Caco-2 (cell line): ENCODE measurements around the gene SMC4. TPM values are rescaled to one million over a fixed set of nuclear protein-coding genes. Genes with fewer than 3 reads are reported as not detected.

Source experiments
- BruUV-seq: library from RNA; stranded (reverse); fragments of 400-500 nt; replicated peaks from 2 replicates; lab custom pipeline; 2021; lab: Mats Ljungman, UMichigan
- CTCF ChIA-PET: fragments of 300-600 bp; sonication (Branson Sonifier 250); formaldehyde crosslinking; loops from one replicate; lab custom pipeline; 2022; ENCODE audit warnings: antibody characterized with exemption; lab: Charles Lee
- POLR2A ChIA-PET: fragments of 300-600 bp; sonication (Branson Sonifier 250); formaldehyde crosslinking; loops from one replicate; lab custom pipeline; 2022; ENCODE audit warnings: antibody characterized with exemption; lab: Charles Lee
- DNase-seq, 2 experiments: peaks; one replicate each; pipeline versions ENCODE4 v3.0.0 to v3.0.0-alpha.2; 2020 to 2022
- H3K27me3 ChIP-seq: replicated peaks from 2 replicates; pipeline ENCODE4 v1.6.0; 2011; ENCODE audit warnings: low read length; ENCODE audit not compliant: control insufficient read depth, insufficient read depth
- H3K36me3 ChIP-seq: 2 replicates; pipeline ENCODE4 v1.5.1; 2011; ENCODE audit warnings: low read length; ENCODE audit not compliant: control insufficient read depth, insufficient read depth
- H3K4me1 ChIP-seq: fragments of 250-450 bp; sonication (Bioruptor Pico); 2 replicates; pipeline ENCODE4 v1.5.1; 2020; ENCODE audit warnings: mild to moderate bottlenecking
- H3K4me3 ChIP-seq: 2 replicates; pipeline ENCODE4 v1.5.1; 2011; ENCODE audit warnings: low read depth, mild to moderate bottlenecking, control low read depth, low read length
- H3K9me3 ChIP-seq: fragments of 250-450 bp; sonication (Bioruptor Pico); 2 replicates; pipeline ENCODE4 v1.5.1; 2020; ENCODE audit warnings: mild to moderate bottlenecking, moderate library complexity
- H3K27ac Mint-ChIP-seq: one replicate; pipeline ENCODE4 v1.8.0; 2022; ENCODE audit warnings: mixed read lengths; ENCODE audit not compliant: unreplicated experiment
- H3K27me3 Mint-ChIP-seq: one replicate; pipeline ENCODE4 v1.8.0; 2022; ENCODE audit warnings: mixed read lengths; ENCODE audit not compliant: insufficient read depth, unreplicated experiment
- H3K36me3 Mint-ChIP-seq: one replicate; pipeline ENCODE4 v1.8.0; 2022; ENCODE audit warnings: mild to moderate bottlenecking, mixed read lengths; ENCODE audit not compliant: insufficient read depth, unreplicated experiment
- H3K4me1 Mint-ChIP-seq: one replicate; pipeline ENCODE4 v1.8.0; 2022; ENCODE audit warnings: low read depth, mixed read lengths; ENCODE audit not compliant: unreplicated experiment
- H3K4me3 Mint-ChIP-seq: one replicate; pipeline ENCODE4 v1.8.0; 2022; ENCODE audit warnings: mild to moderate bottlenecking, moderate library complexity, mixed read lengths; ENCODE audit not compliant: unreplicated experiment
- H3K9me3 Mint-ChIP-seq: one replicate; pipeline ENCODE4 v1.8.0; 2022; ENCODE audit warnings: mixed read lengths; ENCODE audit not compliant: unreplicated experiment
- CTCF ChIP-seq, 2 experiments: fragments of 200-600 bp in 1 of 2; IDR thresholded peaks; 1 replicate in 1 of 2; 2 replicates in 1 of 2; pipeline versions ENCODE4 v1.5.1 to v1.8.0; 2011 to 2022; ENCODE audit warnings: antibody characterized with exemption in 1 of 2, control low read depth in 1 of 2, inconsistent platforms in 1 of 2, low read depth in 1 of 2, low read length in 1 of 2, mild to moderate bottlenecking in 1 of 2, moderate library complexity in 1 of 2; ENCODE audit not compliant: insufficient read depth in 1 of 2, severe bottlenecking in 1 of 2, unreplicated experiment in 1 of 2
- intact Hi-C: fragments of 100-400 bp; cut with micrococcal nuclease; formaldehyde crosslinking; loops from one replicate; pipeline ENCODE4 v1.10.0; 2022; ENCODE audit not compliant: unreplicated experiment
- total RNA-seq: library from RNA; stranded (reverse); gene quantifications from 2 replicates; pipeline ENCODE4 v1.2.3, GENCODE V29; 2022

SMC4 gene
- total RNA-seq, 1 experiment from 2014 or later: 133 TPM

DNA sequence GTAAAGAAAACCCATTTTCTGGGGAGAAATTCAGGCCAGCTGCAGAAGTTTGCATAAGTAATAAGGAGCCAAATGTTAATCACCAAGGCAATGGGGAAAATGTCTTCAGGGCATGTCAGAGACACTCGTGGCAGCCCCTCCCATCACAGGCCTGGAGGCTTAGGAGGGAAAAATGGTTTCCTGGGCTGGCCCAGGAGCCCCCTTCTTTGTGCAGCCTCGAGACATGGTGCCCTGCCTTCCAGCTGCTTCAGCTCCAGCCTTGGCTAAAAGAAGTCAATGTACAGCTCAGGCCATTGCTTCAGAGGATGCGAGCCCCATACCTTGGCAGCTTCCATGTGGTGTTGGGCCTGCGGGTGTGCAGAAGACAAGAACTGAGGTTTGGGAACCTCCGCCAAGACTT, 70.7 kb downstream of the SMC4 start:
- ChIA-PET CTCF (no interaction called here), POLR2A (no interaction called here)
- peaks cover 3% of the 10 kb centered on the region for H3K27me3 Mint-ChIP-seq

DNA sequence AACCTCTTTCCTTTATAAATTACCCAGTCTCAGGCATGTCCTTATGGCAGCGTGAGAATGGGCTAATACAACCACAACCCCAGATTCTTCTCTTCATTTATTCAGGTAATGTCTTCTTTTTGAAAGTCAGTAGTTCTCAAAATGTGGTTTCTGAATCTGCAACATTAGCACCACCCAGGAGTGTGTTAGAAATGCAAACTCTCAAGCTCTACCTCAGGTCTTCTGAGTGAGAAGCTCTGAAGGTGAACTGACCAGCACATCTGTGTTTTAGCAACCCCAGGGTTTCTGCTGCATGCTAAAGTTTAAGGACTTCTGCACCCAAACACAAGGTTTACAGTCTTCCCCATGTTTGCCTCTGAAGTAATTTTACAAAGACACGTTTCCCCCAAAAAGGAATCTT, 72.4 kb downstream of the SMC4 start:
- H3K4me1 ChIP-seq: no peaks in the 10 kb centered on the region
- Mint-ChIP-seq H3K4me3 (no peak overlapping the region), H3K27me3 (peaks cover 3% of the 10 kb centered on the region), H3K9me3 (peaks cover 16% of the 10 kb centered on the region), H3K4me1 (no peaks in the 10 kb centered on the region), H3K27ac (no peak overlapping the region), H3K36me3 (no peaks in the 10 kb centered on the region)
- intact Hi-C loops: no loop called here
- no peak for DNase-seq
- no peaks in the 10 kb centered on the region for H3K27me3 ChIP-seq
- BruUV-seq: no TSS peak
- ChIA-PET CTCF (no interaction called here), POLR2A (no interaction called here)
- no peak overlapping the region for H3K4me3 ChIP-seq
- TF ChIP-seq CTCF (IDR thresholded peaks at IDR 0.05; ENCODE audit: insufficient read depth in 1 of 2, low read depth in 1 of 2, low read length in 1 of 2, severe bottlenecking in 1 of 2, unreplicated experiment in 1 of 2): no peak
- no peaks in the 10 kb centered on the region for H3K36me3 ChIP-seq
- H3K9me3 ChIP-seq: peaks cover 13% of the 10 kb centered on the region

More for the DNA sequence above, 70.7 kb downstream of the SMC4 start:
- Mint-ChIP-seq H3K4me3 (no peak overlapping the region), H3K9me3 (peaks cover 16% of the 10 kb centered on the region), H3K4me1 (no peaks in the 10 kb centered on the region), H3K36me3 (no peaks in the 10 kb centered on the region), H3K27ac (no peak overlapping the region)
- H3K36me3 ChIP-seq: no peaks in the 10 kb centered on the region
- BruUV-seq: no TSS peak
- TF ChIP-seq CTCF (IDR thresholded peaks at IDR 0.05; ENCODE audit: insufficient read depth in 1 of 2, low read depth in 1 of 2, low read length in 1 of 2, severe bottlenecking in 1 of 2, unreplicated experiment in 1 of 2): no peak
- no peaks in the 10 kb centered on the region for H3K4me1 ChIP-seq
- no peak for DNase-seq
- intact Hi-C loops: no loop called here
- H3K27me3 ChIP-seq: no peaks in the 10 kb centered on the region
- H3K9me3 ChIP-seq: peaks cover 13% of the 10 kb centered on the region
- no peak overlapping the region for H3K4me3 ChIP-seq

DNA sequence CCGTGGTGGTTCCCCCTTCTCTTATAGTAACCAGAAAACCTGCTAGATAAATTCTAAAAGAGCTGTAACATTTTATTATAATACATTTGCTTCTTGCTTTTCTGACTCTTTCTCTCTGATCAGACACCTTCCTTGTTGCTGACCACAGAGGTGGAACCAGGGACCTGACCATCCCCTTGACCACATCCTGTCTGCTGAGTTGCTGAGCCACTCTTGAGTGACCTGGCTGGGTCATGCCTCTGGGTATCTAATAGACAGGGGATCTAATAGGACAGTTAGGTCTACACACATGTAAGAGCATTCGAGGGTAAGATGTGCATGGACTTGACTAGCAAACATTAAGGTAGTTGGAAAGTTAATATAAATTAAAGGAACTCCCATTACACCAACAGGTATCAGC, 72.9 kb downstream of the SMC4 start:
- POLR2A ChIA-PET: no interaction called here
- no peak overlapping the region for H3K4me3 Mint-ChIP-seq
- intact Hi-C loops: no loop called here
- no peaks in the 10 kb centered on the region for H3K4me1 Mint-ChIP-seq
- no TSS peak for BruUV-seq
- H3K27me3 ChIP-seq: no peaks in the 10 kb centered on the region
- no peak for DNase-seq
- peaks cover 3% of the 10 kb centered on the region for H3K27me3 Mint-ChIP-seq
- H3K9me3 Mint-ChIP-seq: peaks cover 16% of the 10 kb centered on the region
- H3K4me1 ChIP-seq: no peaks in the 10 kb centered on the region
- no peaks in the 10 kb centered on the region for H3K36me3 Mint-ChIP-seq
- no peak for TF ChIP-seq CTCF (IDR thresholded peaks at IDR 0.05; ENCODE audit: insufficient read depth in 1 of 2, low read depth in 1 of 2, low read length in 1 of 2, severe bottlenecking in 1 of 2, unreplicated experiment in 1 of 2)
- no peaks in the 10 kb centered on the region for H3K36me3 ChIP-seq
- CTCF ChIA-PET: no interaction called here
- peaks cover 13% of the 10 kb centered on the region for H3K9me3 ChIP-seq
- H3K27ac Mint-ChIP-seq: no peak overlapping the region
- no peak overlapping the region for H3K4me3 ChIP-seq
